Measurements from ENCODE around the gene ADGRF5.

DNA sequence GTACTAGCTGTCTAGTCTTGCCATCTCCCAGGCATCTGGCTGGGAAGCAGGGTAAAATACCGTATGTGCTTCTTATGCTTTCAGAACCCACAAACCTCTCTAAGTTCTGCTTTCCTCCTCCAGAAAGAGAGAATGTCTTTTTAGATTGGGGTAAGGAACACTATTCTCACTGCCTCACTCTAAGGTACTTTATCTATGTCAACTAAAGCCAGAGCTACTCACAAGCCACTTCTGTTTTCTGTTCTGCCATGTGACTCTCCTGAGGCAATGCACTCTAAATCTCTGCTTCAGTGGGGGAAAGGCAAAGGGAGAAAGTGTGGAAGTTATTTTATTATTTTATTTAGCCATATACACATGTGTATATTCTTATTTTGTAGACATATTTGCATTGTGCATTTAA is 112.9 kb downstream of the ADGRF5 start:
- TF ChIP-seq, protein P1, sequence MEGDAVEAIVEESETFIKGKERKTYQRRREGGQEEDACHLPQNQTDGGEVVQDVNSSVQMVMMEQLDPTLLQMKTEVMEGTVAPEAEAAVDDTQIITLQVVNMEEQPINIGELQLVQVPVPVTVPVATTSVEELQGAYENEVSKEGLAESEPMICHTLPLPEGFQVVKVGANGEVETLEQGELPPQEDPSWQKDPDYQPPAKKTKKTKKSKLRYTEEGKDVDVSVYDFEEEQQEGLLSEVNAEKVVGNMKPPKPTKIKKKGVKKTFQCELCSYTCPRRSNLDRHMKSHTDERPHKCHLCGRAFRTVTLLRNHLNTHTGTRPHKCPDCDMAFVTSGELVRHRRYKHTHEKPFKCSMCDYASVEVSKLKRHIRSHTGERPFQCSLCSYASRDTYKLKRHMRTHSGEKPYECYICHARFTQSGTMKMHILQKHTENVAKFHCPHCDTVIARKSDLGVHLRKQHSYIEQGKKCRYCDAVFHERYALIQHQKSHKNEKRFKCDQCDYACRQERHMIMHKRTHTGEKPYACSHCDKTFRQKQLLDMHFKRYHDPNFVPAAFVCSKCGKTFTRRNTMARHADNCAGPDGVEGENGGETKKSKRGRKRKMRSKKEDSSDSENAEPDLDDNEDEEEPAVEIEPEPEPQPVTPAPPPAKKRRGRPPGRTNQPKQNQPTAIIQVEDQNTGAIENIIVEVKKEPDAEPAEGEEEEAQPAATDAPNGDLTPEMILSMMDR (IDR thresholded peaks at IDR 0.05), result no peak
- no peak for TF ChIP-seq POLR2A (IDR thresholded peaks at IDR 0.05)

Measured in Peyer's patch (tissue), 4 donors.